H1 (cell line): ENCODE data around the gene SGSM1. TPM values are rescaled to one million over a fixed set of nuclear protein-coding genes. Genes with fewer than 3 reads are reported as not detected.

Experiments used
- CTCF ChIA-PET: fragments of 300-600 bp; sonication (Branson Sonifier 250); formaldehyde crosslinking; loops from one replicate; lab custom pipeline; 2021; ENCODE audit not compliant: partially characterized antibody; lab: Charles Lee
- POLR2A ChIA-PET: fragments of 300-600 bp; sonication (Branson Sonifier 250); formaldehyde crosslinking; loops from one replicate; lab custom pipeline; 2021; ENCODE audit warnings: inconsistent platforms; ENCODE audit not compliant: partially characterized antibody; lab: Charles Lee
- DNase-seq, 2 experiments: peaks; one replicate each; pipeline versions ENCODE4 v3.0.0 to v3.0.0-alpha.2; 2010 to 2022; ENCODE audit warnings: low spot score in 2 of 2, low read depth in 1 of 2, mixed read lengths in 1 of 2
- FAIRE-seq: peaks from 2 replicates; lab custom pipeline; 2011; peaks lifted over from hg19 to GRCh38; lab: Jason Lieb, UNC
- H2AFZ ChIP-seq: 2 replicates; pipeline ENCODE4 v1.8.1; 2012; ENCODE audit warnings: low read length, inconsistent platforms
- H2AK5ac ChIP-seq: 2 replicates; pipeline ENCODE4 v1.6.1; 2013; ENCODE audit warnings: low read depth, low read length
- H2BK120ac ChIP-seq: replicated peaks from 2 replicates; pipeline ENCODE3; 2013; ENCODE audit warnings: low read depth, low read length, inconsistent platforms
- H2BK12ac ChIP-seq: 2 replicates; pipeline ENCODE4 v1.6.1; 2013; ENCODE audit warnings: low read depth, low read length
- H2BK15ac ChIP-seq: 2 replicates; pipeline ENCODE4 v1.6.1; 2013; ENCODE audit warnings: low read length
- H2BK20ac ChIP-seq: 2 replicates; pipeline ENCODE4 v1.6.1; 2013; ENCODE audit warnings: low read length
- H2BK5ac ChIP-seq: 2 replicates; pipeline ENCODE4 v1.6.1; 2013; ENCODE audit warnings: low read depth, low read length
- H3K14ac ChIP-seq: 2 replicates; pipeline ENCODE4 v1.6.1; 2013; ENCODE audit warnings: inconsistent platforms; ENCODE audit not compliant: insufficient read length
- H3K18ac ChIP-seq: 2 replicates; pipeline ENCODE4 v1.6.1; 2013; ENCODE audit warnings: low read length; ENCODE audit errors: extremely low read depth
- H3K23ac ChIP-seq: 2 replicates; pipeline ENCODE4 v1.6.1; 2013; ENCODE audit warnings: inconsistent platforms; ENCODE audit not compliant: insufficient read length
- H3K23me2 ChIP-seq: 2 replicates; pipeline ENCODE4 v1.6.1; 2013; ENCODE audit warnings: low read depth, low read length
- H3K27ac ChIP-seq: 2 replicates; pipeline ENCODE4 v1.6.1; 2011; ENCODE audit warnings: low read depth, low read length, inconsistent platforms
- H3K27me3 ChIP-seq, 4 experiments: replicated peaks in 1 of 4; 1 replicate in 1 of 4; 2 replicates in 3 of 4; pipeline versions ENCODE4 v1.6.1 to v1.8.1; 2011 to 2013; ENCODE audit warnings: low read length in 3 of 4, mild to moderate bottlenecking in 3 of 4, inconsistent platforms in 2 of 4, mixed read lengths in 2 of 4, moderate library complexity in 1 of 4; ENCODE audit not compliant: control insufficient read depth in 3 of 4, insufficient read depth in 3 of 4; ENCODE audit errors: extremely low read depth in 1 of 4
- H3K36me3 ChIP-seq, 4 experiments: 2 replicates each; pipeline versions ENCODE4 v1.6.1 to v1.8.1; 2011 to 2013; ENCODE audit warnings: mild to moderate bottlenecking in 4 of 4, low read length in 3 of 4, moderate library complexity in 2 of 4, control low read depth in 1 of 4, inconsistent platforms in 1 of 4; ENCODE audit not compliant: insufficient read depth in 4 of 4, control insufficient read depth in 2 of 4
- H3K4ac ChIP-seq: replicated peaks from 2 replicates; pipeline ENCODE3; 2013; ENCODE audit warnings: low read length, low read depth, mixed read lengths, inconsistent platforms; ENCODE audit not compliant: insufficient read length
- H3K4me1 ChIP-seq, 4 experiments: replicated peaks in 1 of 4; 1 replicate in 1 of 4; 2 replicates in 3 of 4; pipeline versions ENCODE4 v1.6.1 to v1.8.1; 2011 to 2013; ENCODE audit warnings: low read length in 3 of 4, inconsistent platforms in 2 of 4, mixed read lengths in 1 of 4; ENCODE audit not compliant: insufficient read depth in 4 of 4, control insufficient read depth in 3 of 4
- H3K4me2 ChIP-seq, 2 experiments: 2 replicates each; pipeline versions ENCODE4 v1.6.1 to v1.8.1; 2011 to 2013; ENCODE audit warnings: low read depth in 2 of 2, low read length in 2 of 2, control low read depth in 1 of 2, inconsistent platforms in 1 of 2, mild to moderate bottlenecking in 1 of 2; ENCODE audit not compliant: insufficient read depth in 1 of 2
- H3K4me3 ChIP-seq, 4 experiments: fragments of 200-600, 300-600 bp in 1 of 4; sonication (generic), shearing (Covaris generic), sonication (Bioruptor Twin) in 1 of 4; 2 replicates each; pipeline versions ENCODE4 v1.5.1 to v1.8.1; 2011 to 2016; ENCODE audit warnings: low read length in 4 of 4, low read depth in 3 of 4, control low read depth in 2 of 4, inconsistent platforms in 2 of 4, mild to moderate bottlenecking in 2 of 4, mixed read lengths in 1 of 4, moderate library complexity in 1 of 4; ENCODE audit not compliant: insufficient read depth in 2 of 4; ENCODE audit errors: extremely low read depth in 1 of 4
- H3K56ac ChIP-seq: replicated peaks from 2 replicates; pipeline ENCODE3; 2013; ENCODE audit warnings: low read depth, mild to moderate bottlenecking, mixed read lengths, low read length, inconsistent platforms; ENCODE audit not compliant: insufficient read length
- H3K79me1 ChIP-seq: 2 replicates; pipeline ENCODE4 v1.6.1; 2013; ENCODE audit warnings: low read depth, low read length, control low read depth
- H3K79me2 ChIP-seq, 2 experiments: 2 replicates each; pipeline versions ENCODE4 v1.6.1 to v1.8.1; 2012 to 2013; ENCODE audit warnings: low read length in 2 of 2, mild to moderate bottlenecking in 2 of 2, inconsistent platforms in 1 of 2; ENCODE audit not compliant: insufficient read depth in 2 of 2, control insufficient read depth in 1 of 2
- H3K9ac ChIP-seq, 4 experiments: replicated peaks in 1 of 4; 1 replicate in 1 of 4; 2 replicates in 3 of 4; pipeline versions ENCODE4 v1.6.1 to v1.8.1; 2011 to 2013; ENCODE audit warnings: low read depth in 3 of 4, low read length in 3 of 4, control low read depth in 2 of 4, mild to moderate bottlenecking in 2 of 4, moderate library complexity in 2 of 4, inconsistent platforms in 1 of 4; ENCODE audit errors: extremely low read depth in 1 of 4
- H3K9me3 ChIP-seq, 2 experiments: 2 replicates each; pipeline versions ENCODE4 v1.6.1 to v1.8.1; 2012 to 2013; ENCODE audit warnings: mild to moderate bottlenecking in 2 of 2, moderate library complexity in 2 of 2, control low read depth in 1 of 2, inconsistent platforms in 1 of 2, low read depth in 1 of 2, low read length in 1 of 2, mixed read lengths in 1 of 2; ENCODE audit not compliant: insufficient read depth in 2 of 2
- H4K20me1 ChIP-seq, 2 experiments: replicated peaks in 1 of 2; 2 replicates each; pipeline versions ENCODE3 to v1.8.1; 2011 to 2013; ENCODE audit warnings: inconsistent platforms in 2 of 2, low read length in 2 of 2, mild to moderate bottlenecking in 1 of 2; ENCODE audit not compliant: insufficient read depth in 2 of 2, control insufficient read depth in 1 of 2
- H4K5ac ChIP-seq: 2 replicates; pipeline ENCODE4 v1.6.1; 2013; ENCODE audit warnings: low read length, low read depth, mixed read lengths, inconsistent platforms; ENCODE audit not compliant: insufficient read length
- H4K8ac ChIP-seq: 2 replicates; pipeline ENCODE4 v1.8.0; 2013; ENCODE audit warnings: mild to moderate bottlenecking, moderate library complexity, low read length, inconsistent platforms; ENCODE audit not compliant: insufficient read depth; ENCODE audit errors: extremely low read depth
- H4K91ac ChIP-seq: replicated peaks from 2 replicates; pipeline ENCODE3; 2013; ENCODE audit warnings: low read length, mixed read lengths, inconsistent platforms; ENCODE audit not compliant: insufficient read length
- CEBPB ChIP-seq: IDR thresholded peaks from 2 replicates; pipeline ENCODE4 v1.6.1; 2012; ENCODE audit warnings: low read depth, low read length
- CHD1 ChIP-seq: IDR thresholded peaks from 2 replicates; pipeline ENCODE4 v1.6.1; 2012; ENCODE audit warnings: low read depth, low read length, improper control_type of control experiment
- EP300 ChIP-seq, 2 experiments: IDR thresholded peaks; 1 replicate in 1 of 2; 2 replicates in 1 of 2; pipeline ENCODE4 v1.6.1; 2011 to 2012; ENCODE audit warnings: low read depth in 2 of 2, low read length in 2 of 2, mild to moderate bottlenecking in 2 of 2, borderline replicate concordance in 1 of 2, inconsistent platforms in 1 of 2, moderate library complexity in 1 of 2
- NRF1 ChIP-seq: IDR thresholded peaks from 2 replicates; pipeline ENCODE4 v1.6.1; 2011; ENCODE audit warnings: mild to moderate bottlenecking, low read depth, low read length, improper control_type of control experiment
- PHF8 ChIP-seq: fragments of 200-600 bp; sonication (generic); conservative IDR thresholded peaks from 2 replicates; pipeline ENCODE4 v1.7.1; 2012; ENCODE audit warnings: low read depth, mild to moderate bottlenecking, inconsistent platforms, low read length, moderate library complexity
- POLR2A ChIP-seq, 2 experiments: IDR thresholded peaks; 1 replicate in 1 of 2; 2 replicates in 1 of 2; pipeline ENCODE4 v1.6.1; 2011; ENCODE audit warnings: low read depth in 2 of 2, low read length in 2 of 2, mild to moderate bottlenecking in 2 of 2; ENCODE audit errors: control extremely low read depth in 1 of 2
- RBBP5 ChIP-seq: IDR thresholded peaks from 2 replicates; pipeline ENCODE4 v1.7.1; 2012; ENCODE audit warnings: low read depth, mild to moderate bottlenecking, inconsistent platforms, low read length, moderate library complexity, borderline replicate concordance
- SIN3A ChIP-seq, 2 experiments: IDR thresholded peaks in 1 of 2; conservative IDR thresholded peaks in 1 of 2; 2 replicates each; pipeline ENCODE4 v1.6.1; 2011 to 2012; ENCODE audit warnings: low read length in 2 of 2, improper control_type of control experiment in 1 of 2, low read depth in 1 of 2, mild to moderate bottlenecking in 1 of 2
- SIRT6 ChIP-seq: IDR thresholded peaks from one replicate; pipeline ENCODE4 v1.7.1; 2012; ENCODE audit warnings: low read length, inconsistent platforms
- SRF ChIP-seq: IDR thresholded peaks from 2 replicates; pipeline ENCODE4 v1.6.1; 2011; ENCODE audit warnings: mild to moderate bottlenecking, low read depth, low read length, moderate library complexity
- TAF7 ChIP-seq: optimal IDR thresholded peaks from 2 replicates; pipeline ENCODE3; 2011; ENCODE audit warnings: low read depth, mild to moderate bottlenecking, inconsistent platforms, low read length, moderate library complexity, borderline replicate concordance
- TBP ChIP-seq: IDR thresholded peaks from 2 replicates; pipeline ENCODE4 v1.6.1; 2011; ENCODE audit warnings: low read depth, low read length, improper control_type of control experiment
- TEAD4 ChIP-seq: IDR thresholded peaks from 2 replicates; pipeline ENCODE4 v1.6.1; 2012; ENCODE audit warnings: low read depth, low read length, inconsistent platforms, mixed read lengths
- whole genome bisulfite sequencing, 2 experiments: shearing (Covaris generic) in 1 of 2; methylation state at CpG; one replicate each; pipeline versions ENCODE4 v1.1.6 to v1.1.7; 2013 to 2015; ENCODE audit warnings: low lambda C conversion rate in 2 of 2, mixed read lengths in 2 of 2, inconsistent platforms in 1 of 2, low coverage in 1 of 2, missing lambda C conversion rate in 1 of 2; ENCODE audit not compliant: insufficient replicate concordance in 2 of 2, insufficient coverage in 1 of 2, insufficient read length in 1 of 2; ENCODE audit errors: extremely low coverage in 1 of 2, missing lambda C conversion rate in 1 of 2; 5-methylcytosine and 5-hydroxymethylcytosine counted together
- polyA plus RNA-seq, 7 experiments: library from polyadenylated mRNA; depleted of rRNA in 3 of 7; stranded (reverse) in 5 of 7; unstranded in 2 of 7; fragments of >200 nt in 5 of 7; fragments of 200-250 nt in 2 of 7; gene quantifications; 1 replicate in 5 of 7; 2 replicates in 1 of 7; 4 replicates in 1 of 7; pipeline versions ENCODE4 v1.2.1 to v1.2.3, GENCODE V29; 2011 to 2013; ENCODE audit warnings: missing spikeins in 2 of 7, mixed read lengths in 2 of 7
- total RNA-seq: library from RNA; stranded (reverse); fragmentation: NEBNext Ultra II Directional; extraction: Animal tissue kit (Norgen Biotek cat#: 25700); gene quantifications from 2 replicates; pipeline ENCODE4 v1.2.1, GENCODE V29; 2021
- TF ChIP-seq, protein P1 (sequence below): IDR thresholded peaks from 2 replicates; pipeline ENCODE4 v1.6.1; 2012; ENCODE audit warnings: inconsistent platforms

Gene SGSM1
- total and polyA plus RNA-seq, 2 of the 8 experiments (the other 6 are each of a cell fraction or from before 2014, with no cell fraction given) = 2.8 to 5.2 TPM

DNA sequence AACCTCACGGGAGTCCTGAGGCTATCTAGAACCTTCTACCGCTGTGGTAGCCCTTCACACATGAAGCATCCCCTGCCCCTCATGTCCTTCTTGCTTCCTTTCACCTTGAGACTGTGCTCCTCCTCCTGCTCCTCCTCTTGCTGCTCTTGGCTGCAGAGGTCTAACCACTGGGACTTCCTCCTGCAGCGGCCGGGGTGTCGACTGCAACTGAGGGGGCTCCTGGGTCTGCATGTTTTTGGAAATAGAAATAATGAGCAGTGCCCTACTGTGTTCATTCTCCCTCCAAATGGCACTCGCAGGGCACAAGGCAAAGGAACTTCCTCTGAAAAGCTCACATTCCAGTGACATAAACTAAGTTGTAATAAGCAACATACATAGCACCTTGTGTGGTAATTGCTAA lies 46.2 kb upstream of the SGSM1 start:
- ChIA-PET POLR2A (interaction anchor here (0.9 kb wide), 1 partner anchor 120 kb away, joined by 3 read pairs; no protein-coding TSS in a partner anchor), CTCF (interaction anchor here (0.9 to 3.8 kb wide), 13 partner anchors 8 to 162 kb away, joined by 3 to 31 read pairs (median 5); no protein-coding TSS in a partner anchor)
- no peak for FAIRE-seq
- TF ChIP-seq TAF7 = no peak
- no peak for TF ChIP-seq NRF1
- no peak for TF ChIP-seq PHF8
- no peak for TF ChIP-seq CHD1
- TF ChIP-seq, protein P1, sequence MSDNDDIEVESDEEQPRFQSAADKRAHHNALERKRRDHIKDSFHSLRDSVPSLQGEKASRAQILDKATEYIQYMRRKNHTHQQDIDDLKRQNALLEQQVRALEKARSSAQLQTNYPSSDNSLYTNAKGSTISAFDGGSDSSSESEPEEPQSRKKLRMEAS = no peak
- no peak for TF ChIP-seq EP300 (IDR thresholded peaks at IDR 0.05; ENCODE audit: borderline replicate concordance in 1 of 2, low read depth in 2 of 2, low read length in 2 of 2)
- no peak for TF ChIP-seq TEAD4
- TF ChIP-seq TBP = no peak
- TF ChIP-seq RBBP5 = no peak
- no peak for TF ChIP-seq POLR2A (IDR thresholded peaks at IDR 0.05; ENCODE audit: control extremely low read depth in 1 of 2, low read depth in 2 of 2, low read length in 2 of 2)
- no peak for TF ChIP-seq CEBPB
- TF ChIP-seq SRF = no peak
- TF ChIP-seq SIN3A (conservative IDR thresholded peaks at IDR 0.05 in 1 of 2, IDR thresholded peaks at IDR 0.05 in 1 of 2; ENCODE audit: low read depth in 1 of 2, low read length in 2 of 2) = no peak
- TF ChIP-seq SIRT6 = no peak

More for the DNA sequence above, 46.2 kb upstream of the SGSM1 start:
- H3K4me1 ChIP-seq = peaks cover 0 to 11% (median 4%) of the 10 kb centered on the region in 4 experiments; a peak in 6 of 7 replicates
- no peak overlapping the region for H3K4me2 ChIP-seq
- no peaks in the 10 kb centered on the region for H3K27me3 ChIP-seq
- no peak overlapping the region for H2BK5ac ChIP-seq
- no peak overlapping the region for H2AK5ac ChIP-seq
- H3K23ac ChIP-seq = no peak overlapping the region
- H3K4me3 ChIP-seq = no peak overlapping the region
- no peaks in the 10 kb centered on the region for H3K79me2 ChIP-seq
- H3K56ac ChIP-seq = no peak overlapping the region
- H4K5ac ChIP-seq = no peak overlapping the region
- H3K9ac ChIP-seq = no peak overlapping the region
- DNase-seq = no peak
- H4K91ac ChIP-seq = no peak overlapping the region
- no peak overlapping the region for H3K14ac ChIP-seq
- H2AFZ ChIP-seq = no peak overlapping the region
- no peak overlapping the region for H3K18ac ChIP-seq
- H2BK20ac ChIP-seq = peak overlapping the region; percentile 10; the same call in 1 of the 2 replicates
- H2BK12ac ChIP-seq = peak overlapping the region; percentile 20; the same call in 1 of the 2 replicates
- H3K9me3 ChIP-seq = no peaks in the 10 kb centered on the region
- no peaks in the 10 kb centered on the region for H3K23me2 ChIP-seq
- no peak overlapping the region for H4K8ac ChIP-seq
- no peak overlapping the region for H3K27ac ChIP-seq
- no peaks in the 10 kb centered on the region for H3K79me1 ChIP-seq
- H4K20me1 ChIP-seq = no peaks in the 10 kb centered on the region
- 0 out of 2 replicates have a peak overlapping the region, but pooled peaks have one; percentile 63 for H2BK15ac ChIP-seq
- H3K36me3 ChIP-seq = no peaks in the 10 kb centered on the region
- H2BK120ac ChIP-seq = no peak overlapping the region
- H3K4ac ChIP-seq = no peak overlapping the region
- 81% methylated on average over 6 of the region's 6 CpGs; no CpG with 5 or more reads in 1 of the 2 experiments for WGBS, 2 experiments
